GM18517 (cell line): ENCODE data around the gene VAMP7.
"Not testable (repeated sequence)": the region's sequence is repeated elsewhere in the genome, so short reads cannot be mapped to it uniquely, and the experiment has no call there.

ENCODE experiments used
- ATAC-seq: cut with Tn5 transposase; IDR thresholded peaks from one replicate; pipeline ENCODE4 v1.9.1; 2021; ENCODE audit warnings: mild to moderate bottlenecking, moderate library complexity; ENCODE audit not compliant: unreplicated experiment

VAMP7 gene

GRCh38 chrX:155881158-155881993 is at the start of gene VAMP7:
VAMP7 (plus strand) TSS chrX:155881345; CDS start chrX:155889467, 8,122 bp downstream.
- peak; percentile 92 for ATAC-seq

GRCh38 chrX:155841232-155841631 is 39.9 kb upstream of the VAMP7 start:
- ATAC-seq, result no peak

- not testable (repeated sequence) for ATAC-seq
Observed at GRCh38 chrX:155851786-155852185, 29.4 kb upstream of the VAMP7 start.

GRCh38 chrX:155857561-155857960 is 23.6 kb upstream of the VAMP7 start:
- ATAC-seq, result no peak

- ATAC-seq, result no peak
Observed at GRCh38 chrX:155864655-155865054, 16.5 kb upstream of the VAMP7 start.

GRCh38 chrX:155865193-155865592 is 16.0 kb upstream of the VAMP7 start:
- no peak for ATAC-seq

- no peak for ATAC-seq
Observed at GRCh38 chrX:155867821-155868220, 13.3 kb upstream of the VAMP7 start.

GRCh38 chrX:155870958-155871357 is 10.2 kb upstream of the VAMP7 start:
- ATAC-seq, result no peak

- no peak for ATAC-seq
Observed at GRCh38 chrX:155871934-155872333, 9.2 kb upstream of the VAMP7 start.

- no peak for ATAC-seq
Observed at GRCh38 chrX:155873188-155873587, 8.0 kb upstream of the VAMP7 start.

- ATAC-seq, result no peak
Observed at GRCh38 chrX:155874571-155875244, 6.4 kb upstream of the VAMP7 start.

GRCh38 chrX:155876704-155877103 is 4.4 kb upstream of the VAMP7 start:
- ATAC-seq, result no peak

GRCh38 chrX:155877288-155877687 is 3.9 kb upstream of the VAMP7 start:
- ATAC-seq, result no peak

- peak; percentile 3 for ATAC-seq
Observed at GRCh38 chrX:155880586-155881157, 473 bp upstream of the VAMP7 start.

- no peak for ATAC-seq
Observed at GRCh38 chrX:155886409-155886808, 5.3 kb downstream of the VAMP7 start.

- ATAC-seq, result no peak
Observed at GRCh38 chrX:155888139-155888538, 7.0 kb downstream of the VAMP7 start.

- ATAC-seq, result no peak
Observed at GRCh38 chrX:155889328-155889727, 8.2 kb downstream of the VAMP7 start.

GRCh38 chrX:155891446-155892210 is 10.5 kb downstream of the VAMP7 start:
- ATAC-seq, result no peak

- ATAC-seq, result no peak
Observed at GRCh38 chrX:155893521-155893920, 12.4 kb downstream of the VAMP7 start.

- no peak for ATAC-seq
Observed at GRCh38 chrX:155896512-155896911, 15.4 kb downstream of the VAMP7 start.

GRCh38 chrX:155899366-155899765 is 18.2 kb downstream of the VAMP7 start:
- no peak for ATAC-seq
